DOHH2 (cell line): ENCODE measurements around the gene NTRK1.

Experiments used
- CTCF ChIP-seq: fragments of 200-600 bp; sonication (generic); IDR thresholded peaks from one replicate; pipeline ENCODE4 v1.5.1; 2014; ENCODE audit warnings: antibody characterized with exemption, mild to moderate bottlenecking, low read depth, low read length; ENCODE audit not compliant: poor library complexity, severe bottlenecking
- EZH2phosphoT487 ChIP-seq: fragments of 200-600 bp; sonication (generic); IDR thresholded peaks from 2 replicates; pipeline ENCODE4 v1.6.1; 2017; ENCODE audit warnings: borderline replicate concordance, mild to moderate bottlenecking, antibody characterized with exemption, low read length, moderate library complexity, mixed read lengths

- TF ChIP-seq CTCF (no peak), EZH2phosphoT487 (no peak)
Measured at GRCh38 chr1:156895927-156896326, 35.3 kb downstream of the NTRK1 start.
